Epithelial cell of proximal tubule (primary cell): Measurements from ENCODE around the gene CD74. TPM values are rescaled to one million over a fixed set of nuclear protein-coding genes. Genes with fewer than 3 reads are reported as not detected.
A peak's percentile ranks its signal among the peaks of the same experiment; 100 is the strongest.

Experiments
- DNase-seq: peaks from one replicate; pipeline ENCODE4 v3.0.0-alpha.2; 2011; ENCODE audit warnings: low read depth
- H3K4me3 ChIP-seq: 2 replicates; pipeline ENCODE4 v1.5.1; 2011; ENCODE audit warnings: low read depth, mild to moderate bottlenecking, low read length
- CTCF ChIP-seq: conservative IDR thresholded peaks from 2 replicates; pipeline ENCODE4 v1.5.1; 2012; ENCODE audit warnings: low read depth, mild to moderate bottlenecking, low read length
- total RNA-seq: library from RNA; depleted of rRNA; stranded (reverse); fragments of >200 nt; gene quantifications from 2 replicates; pipeline ENCODE4 v1.2.3, GENCODE V29; 2015

Gene CD74
- total RNA-seq, 1 donor from 2014 or later, result 54.4 TPM

- H3K4me3 ChIP-seq, result no peak overlapping the region
- TF ChIP-seq CTCF, result no peak
- no peak for DNase-seq
Observed at GRCh38 chr5:150399524-150400211, 13.0 kb downstream of the CD74 start.

GRCh38 chr5:150398722-150399523 lies 13.8 kb downstream of the CD74 start:
- peak; percentile 35 for TF ChIP-seq CTCF
- H3K4me3 ChIP-seq, result no peak overlapping the region
- DNase-seq, result no peak

GRCh38 chr5:150397782-150398721 lies 14.7 kb downstream of the CD74 start:
- no peak for TF ChIP-seq CTCF
- no peak overlapping the region for H3K4me3 ChIP-seq
- no peak for DNase-seq

- H3K4me3 ChIP-seq, result no peak overlapping the region
- TF ChIP-seq CTCF, result no peak
- no peak for DNase-seq
Observed at GRCh38 chr5:150397146-150397781, 15.4 kb downstream of the CD74 start.

GRCh38 chr5:150396267-150396666 lies 16.4 kb downstream of the CD74 start:
- DNase-seq, result no peak
- H3K4me3 ChIP-seq, result no peak overlapping the region
- TF ChIP-seq CTCF, result no peak

- H3K4me3 ChIP-seq, result no peak overlapping the region
- no peak for DNase-seq
- no peak for TF ChIP-seq CTCF
Observed at GRCh38 chr5:150395688-150395975, 17.1 kb downstream of the CD74 start.
